Measurements from ENCODE around the gene C20orf173. TPM values are rescaled to one million over a fixed set of nuclear protein-coding genes. Genes with fewer than 3 reads are reported as not detected.
"Not testable (repeated sequence)": the region's sequence is repeated elsewhere in the genome, so short reads cannot be mapped to it uniquely, and the experiment has no call there.

Gene C20orf173
- total RNA-seq, 2 experiments from 2014 or later = not detected

DNA sequence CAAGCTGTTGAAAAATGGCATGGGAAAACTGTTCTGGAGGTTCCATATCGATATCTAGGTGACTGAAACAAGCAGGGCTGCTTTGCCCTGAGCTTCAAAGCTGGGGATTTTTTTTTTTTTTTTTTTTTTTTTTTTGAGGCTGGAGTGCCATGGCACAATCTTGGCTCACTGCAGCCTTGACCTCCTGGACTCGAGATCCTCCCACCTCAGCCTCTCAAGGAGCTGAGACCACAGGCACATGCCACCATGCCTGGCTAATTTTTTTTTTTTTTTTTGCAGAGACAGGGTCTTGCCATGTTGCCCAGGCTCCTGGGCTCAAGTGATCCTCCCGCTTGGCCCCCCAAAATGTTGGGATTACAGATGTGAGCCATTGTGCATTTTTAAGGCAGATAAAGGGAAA lies 23.5 kb upstream of the C20orf173 start:
- Mint-ChIP-seq H3K9me3 (no peaks in the 10 kb centered on the region), H3K4me1 (ENCODE audit: low read depth) (no peaks in the 10 kb centered on the region), H3K27me3 (no peaks in the 10 kb centered on the region), H3K36me3 (ENCODE audit: low read depth) (peaks cover 11% of the 10 kb centered on the region), H3K27ac (no peak overlapping the region), H3K4me3 (no peak overlapping the region)
- TF ChIP-seq, protein P1, sequence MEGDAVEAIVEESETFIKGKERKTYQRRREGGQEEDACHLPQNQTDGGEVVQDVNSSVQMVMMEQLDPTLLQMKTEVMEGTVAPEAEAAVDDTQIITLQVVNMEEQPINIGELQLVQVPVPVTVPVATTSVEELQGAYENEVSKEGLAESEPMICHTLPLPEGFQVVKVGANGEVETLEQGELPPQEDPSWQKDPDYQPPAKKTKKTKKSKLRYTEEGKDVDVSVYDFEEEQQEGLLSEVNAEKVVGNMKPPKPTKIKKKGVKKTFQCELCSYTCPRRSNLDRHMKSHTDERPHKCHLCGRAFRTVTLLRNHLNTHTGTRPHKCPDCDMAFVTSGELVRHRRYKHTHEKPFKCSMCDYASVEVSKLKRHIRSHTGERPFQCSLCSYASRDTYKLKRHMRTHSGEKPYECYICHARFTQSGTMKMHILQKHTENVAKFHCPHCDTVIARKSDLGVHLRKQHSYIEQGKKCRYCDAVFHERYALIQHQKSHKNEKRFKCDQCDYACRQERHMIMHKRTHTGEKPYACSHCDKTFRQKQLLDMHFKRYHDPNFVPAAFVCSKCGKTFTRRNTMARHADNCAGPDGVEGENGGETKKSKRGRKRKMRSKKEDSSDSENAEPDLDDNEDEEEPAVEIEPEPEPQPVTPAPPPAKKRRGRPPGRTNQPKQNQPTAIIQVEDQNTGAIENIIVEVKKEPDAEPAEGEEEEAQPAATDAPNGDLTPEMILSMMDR (IDR thresholded peaks at IDR 0.05) = no peak
- DNase-seq = no peak
- ATAC-seq = no peak
- ChIA-PET POLR2A (no interaction called here), CTCF (no interaction called here)
- intact Hi-C loops (cut with micrococcal nuclease) = no loop called here

GRCh38 chr20:35551503-35551902 lies 22.1 kb upstream of the C20orf173 start:
- Mint-ChIP-seq H3K4me1 (ENCODE audit: low read depth) (no peaks in the 10 kb centered on the region), H3K27me3 (no peaks in the 10 kb centered on the region), H3K27ac (no peak overlapping the region), H3K4me3 (no peak overlapping the region), H3K36me3 (ENCODE audit: low read depth) (peaks cover 11% of the 10 kb centered on the region), H3K9me3 (no peaks in the 10 kb centered on the region)
- intact Hi-C loops (cut with micrococcal nuclease) = no loop called here
- TF ChIP-seq, protein P1 (IDR thresholded peaks at IDR 0.05) = no peak
- ATAC-seq (no peak), DNase-seq (no peak)
- POLR2A ChIA-PET = interaction anchor here (1.2 to 1.8 kb wide), 2 partner anchors 8 to 10 kb away, joined by 4 to 5 read pairs; partner anchors contain the start of gene ERGIC3
- CTCF ChIA-PET = interaction anchor here (1.1 to 1.3 kb wide), 2 partner anchors 20 to 21 kb away, joined by 3 read pairs; no protein-coding TSS in a partner anchor

- peaks cover 13% of the 10 kb centered on the region for H3K36me3 Mint-ChIP-seq (ENCODE audit: low read depth)
- no peaks in the 10 kb centered on the region for H3K27me3 Mint-ChIP-seq
- ChIA-PET CTCF (no interaction called here), POLR2A (interaction anchor here (1.4 kb wide), 1 partner anchor 29 kb away, joined by 3 read pairs; no protein-coding TSS in a partner anchor)
- intact Hi-C loops (cut with micrococcal nuclease) = no loop called here
- TF ChIP-seq, protein P1 (IDR thresholded peaks at IDR 0.05) = no peak
- no peaks in the 10 kb centered on the region for H3K9me3 Mint-ChIP-seq
- H3K27ac Mint-ChIP-seq = no peak overlapping the region
- DNase-seq (no peak), ATAC-seq (no peak)
- H3K4me1 Mint-ChIP-seq (ENCODE audit: low read depth) = peaks cover 12% of the 10 kb centered on the region
- H3K4me3 Mint-ChIP-seq = no peak overlapping the region
These were observed 17.9 kb upstream of the C20orf173 start for GRCh38 chr20:35547329-35547728.

DNA sequence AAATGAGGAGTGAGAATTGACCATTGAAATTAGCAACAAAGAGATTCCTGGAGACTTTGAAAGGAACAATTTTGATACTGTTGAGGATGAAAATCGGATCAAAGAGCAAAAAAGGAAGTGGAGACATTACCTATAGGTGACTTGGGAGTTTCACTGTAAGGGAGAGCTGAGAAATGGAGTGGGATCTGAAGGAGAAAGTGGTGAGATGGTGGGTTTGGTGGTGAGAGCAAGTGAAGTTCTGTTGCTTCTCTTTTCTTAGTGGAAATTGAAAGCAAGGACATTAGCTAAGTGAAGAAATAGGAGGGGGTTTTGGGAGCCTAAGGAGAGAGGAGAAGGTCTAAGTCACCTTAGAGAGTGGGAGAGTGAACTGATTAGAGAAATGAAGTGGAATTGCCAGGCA lies 16.7 kb upstream of the C20orf173 start:
- Mint-ChIP-seq H3K4me3 (no peak overlapping the region), H3K36me3 (ENCODE audit: low read depth) (peaks cover 13% of the 10 kb centered on the region), H3K27ac (no peak overlapping the region), H3K9me3 (no peaks in the 10 kb centered on the region), H3K27me3 (no peaks in the 10 kb centered on the region), H3K4me1 (ENCODE audit: low read depth) (peaks cover 16% of the 10 kb centered on the region)
- ATAC-seq = no peak
- ChIA-PET CTCF (no interaction called here), POLR2A (interaction anchor here (1.0 to 1.4 kb wide), 2 partner anchors 28 to 58 kb away, joined by 3 read pairs; no protein-coding TSS in a partner anchor)
- intact Hi-C loops (cut with micrococcal nuclease) = no loop called here
- DNase-seq = no peak
- TF ChIP-seq, protein P1 (IDR thresholded peaks at IDR 0.05) = no peak

DNA sequence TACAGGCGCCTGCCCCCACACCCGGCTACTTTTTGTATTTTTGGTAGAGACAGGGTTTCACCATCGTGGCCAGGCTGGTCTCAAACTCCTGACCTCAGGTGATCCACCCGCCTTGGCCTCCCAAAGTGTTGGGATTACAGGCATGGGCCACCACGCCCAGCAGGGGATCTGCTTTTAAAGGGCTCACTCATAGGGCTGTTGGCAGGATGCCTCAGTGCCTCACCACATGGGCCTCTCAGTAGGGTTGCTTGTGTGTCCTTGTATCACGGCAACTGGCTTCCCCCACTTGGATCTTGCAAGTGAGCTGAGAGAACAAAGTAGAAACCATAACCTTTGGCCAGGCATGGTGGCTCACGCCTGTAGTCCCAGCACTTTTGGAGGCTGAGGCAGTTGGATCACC lies 15.5 kb upstream of the C20orf173 start:
- POLR2A ChIA-PET = interaction anchor here (1.0 kb wide), 1 partner anchor 57 kb away, joined by 3 read pairs; no protein-coding TSS in a partner anchor
- CTCF ChIA-PET; intact Hi-C loops (cut with micrococcal nuclease): not testable (repeated sequence)

More for the DNA sequence above, 15.5 kb upstream of the C20orf173 start:
- H3K27me3 Mint-ChIP-seq, H3K9me3 Mint-ChIP-seq, ATAC-seq, H3K27ac Mint-ChIP-seq, H3K4me3 Mint-ChIP-seq: not testable (repeated sequence)
- peak; percentile 23 for DNase-seq
- Mint-ChIP-seq H3K36me3 (ENCODE audit: low read depth) (peaks cover 11% of the 10 kb centered on the region), H3K4me1 (ENCODE audit: low read depth) (peaks cover 17% of the 10 kb centered on the region)
